ENCODE measurements around the gene BLMH.
"Not testable (repeated sequence)": the region's sequence is repeated elsewhere in the genome, so short reads cannot be mapped to it uniquely, and the experiment has no call there.

BLMH gene

GRCh38 chr17:30246460-30246859 is 45.3 kb downstream of the BLMH start:
- no peak for DNase-seq

- no peak for DNase-seq
These were observed 46.8 kb downstream of the BLMH start for GRCh38 chr17:30244853-30245385.

DNA sequence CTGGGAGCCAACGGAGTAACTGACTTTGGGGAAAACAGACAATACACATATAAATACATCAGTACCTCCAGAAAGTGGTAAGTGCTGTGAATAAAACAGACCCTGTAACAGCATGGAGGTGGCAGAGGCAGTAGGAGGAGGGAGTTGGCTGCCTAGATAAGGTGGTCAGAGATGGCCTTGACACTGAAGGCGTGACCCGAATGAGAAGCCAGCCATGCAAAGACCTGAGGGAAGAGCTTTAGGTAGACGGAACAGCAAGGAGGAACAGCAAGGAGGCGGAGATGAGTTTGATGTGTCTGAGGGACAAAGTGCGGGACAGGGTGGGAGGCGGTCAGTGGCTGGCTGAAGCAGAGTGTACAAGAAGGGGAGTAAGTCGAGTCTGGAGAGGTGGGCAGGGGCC is 48.2 kb downstream of the BLMH start:
- no peak for DNase-seq

- no peak for DNase-seq
These were observed 48.7 kb downstream of the BLMH start for GRCh38 chr17:30243002-30243401.

GRCh38 chr17:30241051-30241450 is 50.7 kb downstream of the BLMH start:
- no peak for DNase-seq

DNA sequence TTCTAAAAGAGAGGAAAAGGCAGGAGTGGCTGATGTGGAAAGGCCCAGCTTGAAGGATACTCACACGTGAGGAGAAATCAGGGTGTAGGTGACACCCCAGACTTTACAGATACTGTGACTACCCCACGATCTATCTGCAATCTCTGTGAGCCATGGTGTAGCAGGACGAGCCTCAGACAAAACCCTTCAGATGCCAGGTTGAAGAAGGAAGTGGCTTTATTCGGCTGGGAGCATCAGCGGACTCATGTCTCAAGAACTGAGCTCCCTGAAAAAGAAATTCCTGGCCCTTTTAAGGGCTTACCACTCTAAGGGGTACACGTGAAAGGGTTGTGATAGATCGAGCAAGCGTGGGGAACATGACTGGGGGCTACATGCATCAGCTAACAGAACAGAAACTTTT is 51.6 kb downstream of the BLMH start:
- DNase-seq: no peak

- no peak for DNase-seq
These were observed 52.7 kb downstream of the BLMH start for GRCh38 chr17:30239089-30239462.

GRCh38 chr17:30238387-30239088 is 53.2 kb downstream of the BLMH start:
- DNase-seq: no peak

- no peak for DNase-seq
These were observed 53.8 kb downstream of the BLMH start for GRCh38 chr17:30238003-30238344.

- no peak for DNase-seq
These were observed 54.3 kb downstream of the BLMH start for GRCh38 chr17:30237296-30238002.

DNA sequence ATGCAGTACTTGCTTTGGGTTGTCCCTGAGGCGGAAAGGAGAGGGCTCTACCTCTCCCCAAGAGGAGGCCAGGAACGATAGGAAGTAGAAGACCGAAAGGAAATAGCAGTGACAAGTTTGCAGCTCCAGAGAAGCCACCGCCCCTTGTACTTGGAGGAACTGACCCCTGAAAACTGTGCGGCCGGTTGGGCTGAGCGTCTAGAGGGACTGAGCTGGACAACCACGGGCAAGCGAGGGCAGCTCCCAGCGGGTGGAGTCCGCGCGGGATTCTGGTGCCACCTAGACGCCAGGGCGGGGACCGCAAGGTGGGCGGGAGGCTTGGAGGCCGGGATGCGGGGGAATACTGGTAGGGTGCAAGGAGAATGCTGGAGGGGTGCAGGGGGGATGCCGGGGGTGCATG is 55.0 kb downstream of the BLMH start:
- DNase-seq: no peak

GRCh38 chr17:30236297-30236624 is 55.5 kb downstream of the BLMH start:
- DNase-seq: no peak

GRCh38 chr17:30235386-30236296 is 56.1 kb downstream of the BLMH start, which contains the start of gene SLC6A4:
Gene SLC6A4 (minus strand): TSS chr17:30235697. CDS start chr17:30221958, 13,739 bp downstream.
- DNase-seq: no peak

GRCh38 chr17:30234964-30235363 is 56.8 kb downstream of the BLMH start:
- DNase-seq: no peak

- no peak for DNase-seq
These were observed 57.4 kb downstream of the BLMH start for GRCh38 chr17:30234296-30234695.

DNA sequence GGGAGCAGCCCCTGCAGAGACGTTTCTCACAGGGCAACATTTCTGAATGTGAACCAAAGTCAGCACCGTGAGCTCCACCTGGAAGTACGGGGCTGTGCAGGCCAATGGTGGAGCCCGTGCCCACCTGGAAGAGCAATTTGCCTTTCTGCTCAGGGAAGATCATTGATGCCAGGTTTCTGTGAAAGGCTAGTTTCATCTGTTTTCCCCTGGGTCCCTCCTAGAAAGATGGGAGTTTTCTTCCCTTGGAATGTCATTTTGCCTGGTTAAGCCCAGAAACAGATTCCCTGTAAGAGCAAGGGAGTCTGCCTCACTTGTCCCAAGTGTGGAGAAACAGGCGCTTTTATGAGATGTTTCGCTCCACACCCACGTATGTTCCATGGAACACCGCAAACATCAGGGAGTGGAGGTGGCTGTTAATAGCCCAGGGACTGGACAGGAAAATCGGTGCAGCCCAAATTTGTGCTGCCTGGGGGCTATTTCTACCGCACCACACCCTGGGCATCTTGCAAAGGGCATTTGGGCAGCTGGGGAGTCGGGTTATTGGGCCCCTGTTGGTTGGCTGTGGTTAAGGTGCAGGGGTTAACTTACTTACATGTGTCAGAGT is 58.8 kb downstream of the BLMH start:
- DNase-seq: no peak

DNA sequence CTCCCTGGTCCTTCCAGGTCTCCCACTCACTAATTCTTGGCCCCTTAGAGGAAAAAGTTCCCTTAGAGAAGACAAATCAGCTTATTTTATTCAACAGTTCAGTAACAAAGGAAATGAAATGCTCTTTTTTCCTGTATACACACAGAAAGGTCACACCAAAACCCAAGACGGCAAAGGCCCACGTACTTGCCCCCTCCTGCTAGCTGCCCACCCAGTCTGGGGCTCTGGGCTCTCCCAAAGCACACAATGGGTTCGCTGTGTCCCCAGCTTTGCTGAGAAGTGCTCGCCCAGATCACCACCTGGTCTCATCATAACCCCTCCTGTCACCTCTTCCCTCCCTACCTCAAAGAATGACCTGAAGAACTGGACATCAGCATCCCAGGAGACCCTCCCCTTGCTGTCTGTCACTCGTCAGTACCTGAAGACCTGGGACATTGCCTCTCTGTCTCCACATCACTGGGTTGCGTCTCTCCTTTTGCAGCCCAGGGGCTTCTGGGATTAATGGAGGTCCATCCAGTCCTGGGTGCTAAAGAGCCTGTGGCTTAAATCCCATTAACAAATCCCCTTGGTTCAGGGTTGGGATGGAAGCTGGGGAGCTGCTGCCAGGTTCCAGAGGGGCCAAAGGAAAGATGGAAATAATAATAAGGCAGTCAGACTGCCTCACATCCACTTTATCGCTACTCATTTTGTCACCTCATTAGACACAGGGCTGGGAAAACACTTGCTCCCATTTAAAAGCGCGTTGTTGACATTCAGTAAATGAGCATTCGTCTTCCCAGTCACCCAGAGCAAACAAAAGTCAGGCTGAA is 59.5 kb downstream of the BLMH start:
- DNase-seq: no peak

DNA sequence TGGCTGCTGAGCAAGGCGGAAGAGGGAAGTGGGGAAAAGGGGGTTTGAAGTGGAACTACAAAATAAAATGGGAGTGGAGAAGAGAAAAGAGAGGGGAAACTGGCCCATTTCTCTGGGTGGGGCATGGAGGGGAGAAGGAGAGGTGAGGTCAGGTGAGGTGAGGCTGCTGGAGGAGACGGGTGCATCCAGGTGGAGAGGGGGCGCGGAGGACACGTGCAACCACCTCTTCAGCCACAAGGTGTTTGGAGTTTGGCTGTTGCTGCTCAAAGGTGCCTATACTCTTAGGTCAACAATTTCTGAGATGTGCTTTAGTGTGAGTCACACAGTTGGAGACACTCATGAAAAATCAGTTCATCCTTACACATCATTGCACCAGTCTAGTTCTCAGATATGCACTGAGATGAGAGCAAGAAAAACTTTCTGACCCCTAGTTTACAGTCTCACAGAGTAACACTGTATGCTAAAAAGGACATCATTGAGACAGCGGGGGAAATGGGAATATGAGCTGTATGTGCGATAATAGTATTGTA is 61.1 kb downstream of the BLMH start:
- no peak for DNase-seq

DNA sequence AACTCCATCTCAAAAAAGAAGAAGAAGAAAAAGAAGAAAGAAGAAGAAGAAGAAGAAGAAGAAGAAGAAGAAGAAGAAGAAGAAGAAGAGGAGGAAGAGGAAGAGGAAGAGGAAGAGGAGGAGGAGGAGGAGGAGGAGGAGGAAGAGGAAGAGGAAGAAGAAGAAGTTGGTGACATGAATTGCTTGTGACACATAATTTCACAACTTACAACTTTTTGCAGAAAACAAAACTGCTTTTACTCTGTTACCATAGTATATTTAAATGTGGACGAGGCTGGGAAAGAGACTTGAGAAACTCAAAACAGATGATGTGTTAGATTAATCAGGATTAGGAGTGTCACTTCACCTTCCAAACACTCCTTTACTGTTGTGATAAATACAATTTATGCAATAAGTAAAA is 61.7 kb downstream of the BLMH start:
- not testable (repeated sequence) for DNase-seq

DNA sequence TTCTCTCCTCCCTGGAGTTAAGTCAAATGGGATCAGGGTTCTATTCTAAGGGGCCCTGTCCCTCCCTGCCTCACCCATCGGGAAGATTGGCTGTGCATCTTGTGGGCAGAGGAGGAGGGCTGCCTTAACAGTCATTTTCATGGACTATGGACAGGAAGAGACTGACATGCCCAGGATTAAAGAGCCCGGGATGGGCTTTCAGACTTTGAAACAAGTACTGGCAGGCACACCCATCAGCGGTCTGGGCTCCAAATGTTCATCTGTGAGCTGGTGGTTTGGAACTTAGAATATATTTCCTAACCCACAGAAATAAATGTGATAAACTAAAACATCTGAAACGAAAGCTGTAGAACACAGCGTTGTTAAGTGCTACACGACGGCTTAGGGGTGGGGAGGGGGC is 62.7 kb downstream of the BLMH start:
- DNase-seq: no peak

- no peak for DNase-seq
These were observed 63.7 kb downstream of the BLMH start for GRCh38 chr17:30228011-30228410.

DNA sequence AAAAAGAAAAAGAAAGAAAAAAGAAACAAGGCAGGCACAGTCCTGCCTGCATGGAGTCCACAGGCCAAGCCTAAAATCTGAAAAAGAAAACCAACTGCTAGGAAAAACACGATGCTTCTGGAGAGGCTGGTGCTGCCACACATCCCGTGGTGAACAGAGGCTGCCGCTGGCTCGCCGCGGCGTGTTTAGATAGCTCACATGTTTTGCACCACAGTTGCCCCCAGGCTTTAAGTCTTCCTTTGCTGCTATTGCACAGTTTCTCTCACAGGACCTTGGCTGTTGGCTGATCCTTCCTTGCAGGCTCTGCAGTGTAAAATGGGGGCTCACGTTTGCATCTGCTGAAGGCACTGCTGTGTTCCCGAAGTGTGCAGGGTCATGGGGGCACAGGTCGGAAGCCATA is 64.9 kb downstream of the BLMH start:
- no peak for DNase-seq
